ENCODE measurements around the gene PARD3. TPM values are rescaled to one million over a fixed set of nuclear protein-coding genes. Genes with fewer than 3 reads are reported as not detected.
A peak's percentile ranks its signal among the peaks of the same experiment; 100 is the strongest.

The PARD3 gene
- total RNA-seq, 1 experiment from 2014 or later: 46.3 TPM

GRCh38 chr10:34526758-34527730 is 288.1 kb downstream of the PARD3 start:
- POLR2A ChIA-PET: interaction anchor here (1.2 kb wide), 1 partner anchor 22 kb away, joined by 3 read pairs; no protein-coding TSS in a partner anchor
- peaks cover 32 to 41% of the 10 kb centered on the region in 2 experiments for H3K4me1 ChIP-seq (ENCODE audit: control insufficient read depth in 1 of 2, insufficient read depth in 2 of 2, low read length in 2 of 2)
- DNase-seq (ENCODE audit: low read depth, low spot score) (peak; percentile 65), ATAC-seq (peak; percentile 58)
- H3K4me2 ChIP-seq (ENCODE audit: low read length): peak overlapping the region; percentile 72
- CTCF ChIA-PET: interaction anchor here (0.9 kb wide), 1 partner anchor 103 kb away, joined by 3 read pairs; no protein-coding TSS in a partner anchor
- H4K20me1 ChIP-seq (ENCODE audit: insufficient read depth): no peaks in the 10 kb centered on the region
- no peaks in the 10 kb centered on the region for H3K36me3 ChIP-seq (ENCODE audit: control insufficient read depth in 1 of 2, insufficient read depth in 2 of 2, low read length in 2 of 2)
- peak overlapping the region; percentile 61 for H3K27ac ChIP-seq (ENCODE audit: low read depth, low read length)
- BruUV-seq (replicated peaks): no TSS peak
- H2AFZ ChIP-seq (ENCODE audit: low read depth, low read length, poor library complexity, severe bottlenecking): no peak overlapping the region
- no peak for TF ChIP-seq SIN3A (IDR thresholded peaks at IDR 0.05; ENCODE audit: low read depth)
- TF ChIP-seq CEBPB (IDR thresholded peaks at IDR 0.05; ENCODE audit: low read depth): 0 out of 2 replicates have a peak, but pooled peaks have one; percentile 31
- peak; percentile 61 for TF ChIP-seq JUND (IDR thresholded peaks at IDR 0.05)
- TF ChIP-seq CBX3 (IDR thresholded peaks at IDR 0.05; ENCODE audit: low read depth): peak; percentile 49; the same call in 1 of the 2 replicates
- peak; percentile 53; the same call in 1 of the 2 replicates for TF ChIP-seq RAD21 (IDR thresholded peaks at IDR 0.05; ENCODE audit: low read depth)
- TF ChIP-seq EZH2phosphoT487 (IDR thresholded peaks at IDR 0.05; ENCODE audit: borderline replicate concordance): no peak
- peak; percentile 78 for TF ChIP-seq FOSL1 (IDR thresholded peaks at IDR 0.05; ENCODE audit: low read depth)
- TF ChIP-seq, protein P1, sequence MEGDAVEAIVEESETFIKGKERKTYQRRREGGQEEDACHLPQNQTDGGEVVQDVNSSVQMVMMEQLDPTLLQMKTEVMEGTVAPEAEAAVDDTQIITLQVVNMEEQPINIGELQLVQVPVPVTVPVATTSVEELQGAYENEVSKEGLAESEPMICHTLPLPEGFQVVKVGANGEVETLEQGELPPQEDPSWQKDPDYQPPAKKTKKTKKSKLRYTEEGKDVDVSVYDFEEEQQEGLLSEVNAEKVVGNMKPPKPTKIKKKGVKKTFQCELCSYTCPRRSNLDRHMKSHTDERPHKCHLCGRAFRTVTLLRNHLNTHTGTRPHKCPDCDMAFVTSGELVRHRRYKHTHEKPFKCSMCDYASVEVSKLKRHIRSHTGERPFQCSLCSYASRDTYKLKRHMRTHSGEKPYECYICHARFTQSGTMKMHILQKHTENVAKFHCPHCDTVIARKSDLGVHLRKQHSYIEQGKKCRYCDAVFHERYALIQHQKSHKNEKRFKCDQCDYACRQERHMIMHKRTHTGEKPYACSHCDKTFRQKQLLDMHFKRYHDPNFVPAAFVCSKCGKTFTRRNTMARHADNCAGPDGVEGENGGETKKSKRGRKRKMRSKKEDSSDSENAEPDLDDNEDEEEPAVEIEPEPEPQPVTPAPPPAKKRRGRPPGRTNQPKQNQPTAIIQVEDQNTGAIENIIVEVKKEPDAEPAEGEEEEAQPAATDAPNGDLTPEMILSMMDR (IDR thresholded peaks at IDR 0.05 in 2 of 3, conservative IDR thresholded peaks at IDR 0.05 in 1 of 3; ENCODE audit: borderline replicate concordance in 1 of 3, insufficient read depth in 1 of 3, low read depth in 2 of 3, low read length in 2 of 3): 0 out of 6 replicates have a peak, but pooled peaks of 2 of the 3 experiments have one; percentile 10 to 27
- H3K9me3 ChIP-seq (ENCODE audit: control insufficient read depth in 1 of 2, insufficient read depth in 1 of 2, low read depth in 1 of 2, low read length in 2 of 2): 0 out of 4 replicates have a peak, but pooled peaks cover 0 to 3% of the 10 kb centered on the region in 2 experiments
- H3K79me2 ChIP-seq (ENCODE audit: insufficient read depth, low read length): peaks cover 21% of the 10 kb centered on the region; the same call in 1 of the 2 replicates
- H3K9ac ChIP-seq (ENCODE audit: low read length): peak overlapping the region; percentile 11
- RAD21 ChIA-PET (ENCODE audit: low non-redundant PET in 1 of 2, low total read pairs in 2 of 2, uncharacterized antibody in 2 of 2, unreplicated experiment in 2 of 2): no interaction called here
- peak overlapping the region in 1 of 2 experiments; percentile 29; a peak in 2 of 4 replicates for H3K4me3 ChIP-seq (replicated peaks in 1 of 2; ENCODE audit: low read depth in 1 of 2, low read length in 2 of 2)
- intact Hi-C loops (cut with micrococcal nuclease): loop anchor here (1.0 kb wide), 1 partner anchor 111 kb away; no protein-coding TSS in a partner anchor
- H3K27me3 ChIP-seq (ENCODE audit: insufficient read depth, low read length): no peaks in the 10 kb centered on the region
- H3K9me2 ChIP-seq (ENCODE audit: insufficient read depth): no peaks in the 10 kb centered on the region; the same call in 1 of the 2 replicates

Data from HCT116 (cell line).